ENCODE results near the gene MARF1. TPM values are rescaled to one million over a fixed set of nuclear protein-coding genes. Genes with fewer than 3 reads are reported as not detected.
"Not testable (repeated sequence)": the region's sequence is repeated elsewhere in the genome, so short reads cannot be mapped to it uniquely, and the experiment has no call there.

Gene MARF1
- total RNA-seq, 1 donor from 2014 or later = 16.0 TPM

- H3K27ac ChIP-seq = peak overlapping the region in 1 of 2 donors; percentile 33
- no peak overlapping the region for H3K4me3 ChIP-seq
Observed at GRCh38 chr16:15682105-15682570, 39.2 kb upstream of the MARF1 start.

GRCh38 chr16:15677447-15677846, 34.5 kb upstream of the MARF1 start:
- no peak for TF ChIP-seq CTCF (IDR thresholded peaks at IDR 0.05)
- H3K27ac ChIP-seq = no peak overlapping the region
- intact Hi-C loops (cut with DNase I) = no loop called here

More at GRCh38 chr16:15682105-15682570, 39.2 kb upstream of the MARF1 start:
- Histone ChIP-seq H3K27me3 (no peaks in the 10 kb centered on the region), H3K4me1 (peaks cover 0 to 8% of the 10 kb centered on the region in 2 donors), H3K36me3 (peaks cover 17 to 47% of the 10 kb centered on the region in 2 donors), H3K9me3 (no peaks in the 10 kb centered on the region)
- DNase-seq (ENCODE audit: low spot score in 2 of 2) = peak; percentile 33 to 84
- peak; percentile 57 to 72 (median 60) for TF ChIP-seq CTCF (IDR thresholded peaks at IDR 0.05)
- intact Hi-C loops (cut with DNase I) = no loop called here

GRCh38 chr16:15676506-15676905, 33.6 kb upstream of the MARF1 start:
- no peak overlapping the region for H3K27ac ChIP-seq
- peaks cover 6 to 10% of the 10 kb centered on the region in 2 donors for H3K4me1 ChIP-seq
- H3K36me3 ChIP-seq = peaks cover 19 to 29% of the 10 kb centered on the region in 2 donors
- H3K9me3 ChIP-seq = no peaks in the 10 kb centered on the region
- no peaks in the 10 kb centered on the region for H3K27me3 ChIP-seq
- DNase-seq (ENCODE audit: low spot score in 2 of 2) = no peak
- H3K4me3 ChIP-seq = no peak overlapping the region
- TF ChIP-seq CTCF (IDR thresholded peaks at IDR 0.05) = no peak
- intact Hi-C loops (cut with DNase I) = no loop called here

More at GRCh38 chr16:15677447-15677846, 34.5 kb upstream of the MARF1 start:
- H3K9me3 ChIP-seq = no peaks in the 10 kb centered on the region
- peaks cover 5 to 6% of the 10 kb centered on the region in 2 donors for H3K4me1 ChIP-seq
- peaks cover 19 to 29% of the 10 kb centered on the region in 2 donors for H3K36me3 ChIP-seq
- H3K27me3 ChIP-seq = no peaks in the 10 kb centered on the region
- no peak for DNase-seq (ENCODE audit: low spot score in 2 of 2)
- no peak overlapping the region for H3K4me3 ChIP-seq

- Histone ChIP-seq H3K36me3 (peaks cover 17 to 32% of the 10 kb centered on the region in 2 donors), H3K4me1 (peaks cover 6 to 9% of the 10 kb centered on the region in 2 donors), H3K27ac (peak overlapping the region in 1 of 2 donors; percentile 20), H3K9me3 (no peaks in the 10 kb centered on the region), H3K4me3 (no peak overlapping the region), H3K27me3 (no peaks in the 10 kb centered on the region)
- no peak for TF ChIP-seq CTCF (IDR thresholded peaks at IDR 0.05)
- DNase-seq (ENCODE audit: low spot score in 2 of 2) = no peak
- intact Hi-C loops (cut with DNase I) = no loop called here
Observed at GRCh38 chr16:15674571-15674970, 31.6 kb upstream of the MARF1 start.

- Histone ChIP-seq H3K27ac (peak overlapping the region; percentile 78 to 92), H3K36me3 (peaks cover 18 to 34% of the 10 kb centered on the region in 2 donors), H3K4me1 (peaks cover 6 to 9% of the 10 kb centered on the region in 2 donors), H3K9me3 (no peaks in the 10 kb centered on the region), H3K4me3 (peak overlapping the region; percentile 31 to 33), H3K27me3 (no peaks in the 10 kb centered on the region)
- no peak for TF ChIP-seq CTCF (IDR thresholded peaks at IDR 0.05)
- DNase-seq (ENCODE audit: low spot score in 2 of 2) = peak; percentile 91 to 97
- intact Hi-C loops (cut with DNase I) = loop anchor here (2.0 kb wide), 2 partner anchors 22 to 30 kb away; partner anchors contain the start of genes MARF1 and NDE1
Observed at GRCh38 chr16:15672514-15673167, 29.7 kb upstream of the MARF1 start.

- H3K9me3 ChIP-seq; DNase-seq (ENCODE audit: low spot score in 2 of 2); H3K27me3 ChIP-seq; H3K4me1 ChIP-seq: not testable (repeated sequence)
- Histone ChIP-seq H3K36me3 (peaks cover 24 to 35% of the 10 kb centered on the region in 2 donors), H3K27ac (peak overlapping the region; percentile 78 to 92), H3K4me3 (peak overlapping the region in 1 of 2 donors; percentile 12)
- intact Hi-C loops (cut with DNase I) = loop anchor here (2.0 kb wide), 2 partner anchors 21 to 29 kb away; partner anchors contain the start of genes MARF1 and NDE1
Observed at GRCh38 chr16:15672127-15672513, 29.2 kb upstream of the MARF1 start.
